ENCODE results near the gene CYP19A1.
A peak's percentile ranks its signal among the peaks of the same experiment; 100 is the strongest.

Gene CYP19A1

DNA sequence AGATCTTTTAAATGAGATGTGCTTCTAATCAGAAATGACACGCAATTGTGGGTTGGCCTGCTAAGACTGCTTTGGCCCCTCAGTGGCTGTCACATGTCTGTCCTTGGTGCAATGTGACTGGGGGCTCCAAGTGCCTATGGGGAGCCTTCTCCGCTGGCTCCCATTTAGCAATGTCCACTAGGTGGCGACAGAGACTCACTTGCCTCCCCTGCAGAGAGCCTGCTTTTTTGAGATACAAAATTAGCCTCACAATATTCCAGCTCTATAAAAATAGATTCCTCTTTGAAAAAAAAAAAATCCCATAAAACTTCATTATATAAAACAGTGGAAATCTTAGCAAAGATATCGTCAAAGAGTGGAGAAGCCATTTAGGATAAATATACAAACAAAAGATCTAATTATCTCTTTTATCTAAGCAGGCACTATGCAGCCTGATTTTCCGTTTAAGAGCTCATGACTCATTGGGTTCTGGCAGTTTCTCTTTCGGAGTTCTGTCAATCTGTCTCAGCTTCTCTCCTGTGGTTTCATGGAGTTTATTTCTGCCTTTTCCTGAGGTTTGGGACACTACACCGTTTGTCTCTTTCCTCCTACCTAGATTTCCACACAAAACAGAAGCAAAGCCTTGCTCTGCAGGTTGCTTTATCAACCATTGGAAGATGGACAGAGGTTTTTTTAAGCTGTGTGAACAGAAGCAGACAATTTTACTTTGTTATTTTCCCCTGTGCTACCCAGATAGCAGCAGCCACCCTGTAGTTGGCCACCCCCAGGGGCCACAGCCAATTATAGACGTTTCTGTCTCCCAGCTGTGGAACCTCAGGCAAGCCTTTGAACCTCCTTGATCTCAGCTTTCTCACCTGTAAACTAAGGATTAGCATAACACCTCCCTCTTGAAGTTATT, 175.3 kb downstream of the CYP19A1 start:
- TF ChIP-seq, protein P1, sequence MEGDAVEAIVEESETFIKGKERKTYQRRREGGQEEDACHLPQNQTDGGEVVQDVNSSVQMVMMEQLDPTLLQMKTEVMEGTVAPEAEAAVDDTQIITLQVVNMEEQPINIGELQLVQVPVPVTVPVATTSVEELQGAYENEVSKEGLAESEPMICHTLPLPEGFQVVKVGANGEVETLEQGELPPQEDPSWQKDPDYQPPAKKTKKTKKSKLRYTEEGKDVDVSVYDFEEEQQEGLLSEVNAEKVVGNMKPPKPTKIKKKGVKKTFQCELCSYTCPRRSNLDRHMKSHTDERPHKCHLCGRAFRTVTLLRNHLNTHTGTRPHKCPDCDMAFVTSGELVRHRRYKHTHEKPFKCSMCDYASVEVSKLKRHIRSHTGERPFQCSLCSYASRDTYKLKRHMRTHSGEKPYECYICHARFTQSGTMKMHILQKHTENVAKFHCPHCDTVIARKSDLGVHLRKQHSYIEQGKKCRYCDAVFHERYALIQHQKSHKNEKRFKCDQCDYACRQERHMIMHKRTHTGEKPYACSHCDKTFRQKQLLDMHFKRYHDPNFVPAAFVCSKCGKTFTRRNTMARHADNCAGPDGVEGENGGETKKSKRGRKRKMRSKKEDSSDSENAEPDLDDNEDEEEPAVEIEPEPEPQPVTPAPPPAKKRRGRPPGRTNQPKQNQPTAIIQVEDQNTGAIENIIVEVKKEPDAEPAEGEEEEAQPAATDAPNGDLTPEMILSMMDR (IDR thresholded peaks at IDR 0.05), result peak; percentile 83
- Histone ChIP-seq H3K79me2 (no peaks in the 10 kb centered on the region), H3K4me1 (no peaks in the 10 kb centered on the region), H3K9me3 (ENCODE audit: control insufficient read depth, low read length) (no peaks in the 10 kb centered on the region), H3K4me2 (ENCODE audit: low read length) (no peak overlapping the region), H3K36me3 (ENCODE audit: control insufficient read depth, insufficient read depth, low read length) (no peaks in the 10 kb centered on the region), H3K27me3 (ENCODE audit: control insufficient read depth, insufficient read depth, low read length) (no peaks in the 10 kb centered on the region), H3K9ac (no peak overlapping the region), H3K4me3 (ENCODE audit: low read depth, low read length) (no peak overlapping the region), H3K27ac (no peak overlapping the region), H2AFZ (peak overlapping the region; percentile 13)

DNA sequence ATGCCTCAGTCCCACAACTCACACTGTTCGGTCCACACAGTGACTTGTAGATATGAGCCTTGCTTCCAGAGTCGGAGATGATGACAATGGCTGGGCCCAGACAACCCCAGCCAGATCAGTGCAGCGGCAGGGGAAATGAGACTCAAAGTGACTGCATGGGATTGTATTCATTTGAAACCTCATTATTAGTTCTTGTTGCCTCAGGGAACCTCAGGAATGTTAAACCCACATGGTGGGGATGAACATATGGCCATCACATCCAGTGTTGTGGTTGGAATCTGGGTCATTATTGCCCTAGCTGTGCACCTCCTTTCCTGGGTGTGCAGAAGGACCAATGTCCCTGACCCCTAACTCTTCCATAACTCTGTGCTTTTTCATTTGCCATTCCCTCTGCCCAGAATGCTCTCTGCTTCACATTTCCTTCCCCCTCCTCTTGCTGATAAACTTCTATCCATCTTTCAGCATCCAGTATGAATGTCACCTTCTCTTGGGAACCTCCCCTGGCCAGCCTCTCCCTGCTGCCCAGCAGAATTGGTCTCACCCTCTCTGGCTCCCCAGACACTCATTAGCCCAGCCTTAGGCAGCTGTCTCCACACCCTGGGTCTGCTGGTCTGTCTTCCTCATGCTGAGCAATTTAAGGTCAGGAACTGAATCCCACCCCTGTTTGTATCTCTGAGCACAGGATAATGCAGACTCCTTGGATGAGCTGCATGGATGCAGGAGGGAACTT, 176.7 kb downstream of the CYP19A1 start:
- Histone ChIP-seq H3K27me3 (ENCODE audit: control insufficient read depth, insufficient read depth, low read length) (no peaks in the 10 kb centered on the region), H3K9me3 (ENCODE audit: control insufficient read depth, low read length) (no peaks in the 10 kb centered on the region), H3K27ac (no peak overlapping the region), H3K4me1 (no peaks in the 10 kb centered on the region), H3K79me2 (no peaks in the 10 kb centered on the region), H2AFZ (no peak overlapping the region), H3K4me3 (ENCODE audit: low read depth, low read length) (no peak overlapping the region), H3K36me3 (ENCODE audit: control insufficient read depth, insufficient read depth, low read length) (no peaks in the 10 kb centered on the region), H3K9ac (no peak overlapping the region), H3K4me2 (ENCODE audit: low read length) (no peak overlapping the region)
- TF ChIP-seq, protein P1 (IDR thresholded peaks at IDR 0.05), result no peak

DNA sequence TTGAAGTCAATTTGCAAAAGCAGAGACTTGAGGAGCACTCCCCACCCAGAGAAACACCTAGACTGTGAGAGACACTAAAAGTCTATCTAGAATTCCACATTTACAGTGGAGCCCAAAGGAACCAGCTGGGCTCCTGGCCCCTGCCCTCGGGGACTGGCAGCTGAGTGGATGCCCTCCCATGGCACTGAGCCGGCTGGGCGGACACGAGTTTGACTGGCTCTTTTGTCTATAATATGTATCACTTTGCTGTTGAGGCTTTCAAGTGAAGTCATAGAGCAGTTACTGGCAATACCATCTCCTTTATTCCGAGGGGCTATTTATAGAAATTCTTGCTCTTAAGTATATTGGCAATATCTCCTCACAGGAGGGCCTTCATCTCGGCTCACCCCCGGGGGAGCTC, 177.9 kb downstream of the CYP19A1 start:
- no peaks in the 10 kb centered on the region for H3K36me3 ChIP-seq (ENCODE audit: control insufficient read depth, insufficient read depth, low read length)
- H3K27ac ChIP-seq, result no peak overlapping the region
- no peak overlapping the region for H2AFZ ChIP-seq
- H3K79me2 ChIP-seq, result no peaks in the 10 kb centered on the region
- no peaks in the 10 kb centered on the region for H3K4me1 ChIP-seq
- H3K4me3 ChIP-seq (ENCODE audit: low read depth, low read length), result no peak overlapping the region
- H3K27me3 ChIP-seq (ENCODE audit: control insufficient read depth, insufficient read depth, low read length), result no peaks in the 10 kb centered on the region
- H3K4me2 ChIP-seq (ENCODE audit: low read length), result no peak overlapping the region
- no peaks in the 10 kb centered on the region for H3K9me3 ChIP-seq (ENCODE audit: control insufficient read depth, low read length)
- H3K9ac ChIP-seq, result no peak overlapping the region
- TF ChIP-seq, protein P1 (IDR thresholded peaks at IDR 0.05), result no peak
